ENCODE results near the gene CDK6.

- TF ChIP-seq CTCF (IDR thresholded peaks at IDR 0.05 in 8 of 11, conservative IDR thresholded peaks at IDR 0.05 in 3 of 11) (peak in 4 of 11 experiments; percentile 15 to 37 (median 22)), POLR2A (IDR thresholded peaks at IDR 0.05) (no peak), POLR2AphosphoS5 (IDR thresholded peaks at IDR 0.05) (no peak)
These were observed 226.4 kb downstream of the CDK6 start for GRCh38 chr7:92609921-92610518.

Data from spleen (tissue), 7 donors.